Measurements from ENCODE around the gene TAAR9. TPM values are rescaled to one million over a fixed set of nuclear protein-coding genes. Genes with fewer than 3 reads are reported as not detected.
"Not testable (repeated sequence)": the region's sequence is repeated elsewhere in the genome, so short reads cannot be mapped to it uniquely, and the experiment has no call there.

The TAAR9 gene
- total and polyA plus RNA-seq, 9 donors = not detected

DNA sequence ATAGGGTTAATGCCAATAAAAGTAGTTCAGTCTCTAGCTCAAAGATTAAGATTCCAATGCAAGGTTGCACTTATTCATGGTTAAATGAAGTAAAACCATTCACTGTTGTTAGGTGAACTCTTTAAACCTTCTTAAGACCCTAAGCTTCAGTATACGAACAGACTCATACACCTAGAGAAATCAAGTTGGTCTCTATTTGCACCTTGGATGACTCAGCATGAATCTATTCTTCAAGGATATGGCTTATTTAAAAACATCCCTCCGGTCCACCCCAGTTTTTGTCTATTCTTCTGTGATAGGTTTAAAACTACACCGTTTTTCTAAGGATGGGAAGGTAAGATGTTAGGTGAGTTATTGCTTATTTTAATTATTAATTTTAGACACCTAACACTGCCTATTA is 932 bp upstream of the TAAR9 start:
- no peaks in the 10 kb centered on the region for H3K4me1 ChIP-seq (ENCODE audit: control insufficient read depth, insufficient read depth, low read length)
- H3K27me3 ChIP-seq (ENCODE audit: control insufficient read depth, insufficient read depth, low read length) = peaks cover 3% of the 10 kb centered on the region
- no peak for DNase-seq
- H3K27ac ChIP-seq (ENCODE audit: low read length) = no peak overlapping the region
- H3K4me3 ChIP-seq (ENCODE audit: low read length) = no peak overlapping the region
- no CpG with 5 or more reads among the region's 3 CpGs for WGBS (ENCODE audit: insufficient coverage)
- H3K9me3 ChIP-seq (replicated peaks; ENCODE audit: control insufficient read depth, low read depth, low read length) = no peaks in the 10 kb centered on the region
- H3K36me3 ChIP-seq (ENCODE audit: control insufficient read depth, insufficient read depth, low read length) = no peaks in the 10 kb centered on the region

- no peak overlapping the region for H3K27ac ChIP-seq (ENCODE audit: low read length)
- H3K9me3 ChIP-seq (replicated peaks; ENCODE audit: control insufficient read depth, low read depth, low read length) = no peaks in the 10 kb centered on the region
- no peak for DNase-seq
- H3K27me3 ChIP-seq (ENCODE audit: control insufficient read depth, insufficient read depth, low read length) = no peaks in the 10 kb centered on the region
- no peak overlapping the region for H3K4me3 ChIP-seq (ENCODE audit: low read length)
- H3K4me1 ChIP-seq (ENCODE audit: control insufficient read depth, insufficient read depth, low read length) = no peaks in the 10 kb centered on the region
- no peaks in the 10 kb centered on the region for H3K36me3 ChIP-seq (ENCODE audit: control insufficient read depth, insufficient read depth, low read length)
Observed at GRCh38 chr6:132544826-132545225, 6.7 kb downstream of the TAAR9 start.

DNA sequence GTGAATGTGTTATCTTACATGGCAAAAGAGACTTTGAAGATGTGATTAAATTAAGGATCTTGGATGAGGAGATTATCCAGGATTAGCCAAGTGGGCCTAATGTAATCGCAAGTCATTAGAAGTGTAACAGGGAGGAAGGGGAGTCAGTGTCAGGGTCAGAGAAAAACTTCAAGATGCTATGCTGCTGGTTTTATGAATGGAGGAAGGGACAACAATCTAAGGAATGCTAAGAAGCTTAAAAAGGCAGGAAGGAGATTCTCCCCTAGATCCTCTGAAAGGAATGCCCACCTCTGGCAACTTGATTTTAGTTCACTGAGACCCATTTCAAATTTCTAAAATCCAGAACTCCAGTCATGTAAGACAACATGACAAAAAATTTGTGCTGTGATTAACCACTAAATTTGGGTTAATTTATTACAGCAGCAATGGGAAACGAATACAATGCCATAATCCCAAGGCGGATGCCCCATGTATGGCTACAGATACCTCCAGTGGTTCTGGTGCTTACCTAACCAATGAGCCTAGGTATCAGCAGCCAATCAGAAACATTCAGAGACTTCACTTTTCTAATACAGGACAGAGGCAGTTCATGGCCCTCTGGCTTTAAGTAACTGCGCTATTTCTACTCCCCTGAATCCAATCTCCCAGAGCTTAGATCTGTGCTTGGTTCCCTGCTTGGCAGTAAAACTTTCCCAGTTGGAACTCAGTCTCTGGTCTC is 10.8 kb downstream of the TAAR9 start:
- H3K27me3 ChIP-seq (ENCODE audit: control insufficient read depth, insufficient read depth, low read length) = peaks cover 5% of the 10 kb centered on the region
- no peak for DNase-seq
- no peaks in the 10 kb centered on the region for H3K9me3 ChIP-seq (replicated peaks; ENCODE audit: control insufficient read depth, low read depth, low read length)
- WGBS (ENCODE audit: insufficient coverage) = 92% methylated on average over 2 of the region's 4 CpGs
- H3K36me3 ChIP-seq (ENCODE audit: control insufficient read depth, insufficient read depth, low read length) = no peaks in the 10 kb centered on the region
- no peak overlapping the region for H3K4me3 ChIP-seq (ENCODE audit: low read length)
- no peak overlapping the region for H3K27ac ChIP-seq (ENCODE audit: low read length)
- H3K4me1 ChIP-seq (ENCODE audit: control insufficient read depth, insufficient read depth, low read length) = no peaks in the 10 kb centered on the region

DNA sequence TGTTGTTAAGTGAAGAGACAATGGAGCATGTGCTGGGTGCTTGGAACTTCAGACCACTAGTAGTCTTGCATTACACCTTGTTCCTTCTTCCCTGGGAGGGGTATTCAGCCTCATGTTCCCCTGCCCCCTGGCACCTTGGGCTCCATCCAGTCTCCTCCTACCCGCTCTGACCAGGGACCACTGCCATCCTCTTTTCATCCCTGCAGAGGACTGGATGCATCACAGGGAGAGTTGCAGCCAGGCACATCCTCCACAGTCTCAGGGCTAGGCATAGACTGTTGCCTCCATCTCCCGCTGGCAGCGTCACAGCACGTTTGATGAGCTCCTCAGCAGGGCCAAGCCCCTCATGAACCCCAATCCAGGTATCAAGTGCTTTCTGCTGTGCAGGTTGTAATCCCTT is 13.1 kb downstream of the TAAR9 start:
- no peaks in the 10 kb centered on the region for H3K9me3 ChIP-seq (replicated peaks; ENCODE audit: control insufficient read depth, low read depth, low read length)
- 63% methylated on average over 4 of the region's 4 CpGs for WGBS (ENCODE audit: insufficient coverage)
- no peaks in the 10 kb centered on the region for H3K36me3 ChIP-seq (ENCODE audit: control insufficient read depth, insufficient read depth, low read length)
- no peaks in the 10 kb centered on the region for H3K4me1 ChIP-seq (ENCODE audit: control insufficient read depth, insufficient read depth, low read length)
- DNase-seq = no peak
- H3K27me3 ChIP-seq (ENCODE audit: control insufficient read depth, insufficient read depth, low read length) = peaks cover 5% of the 10 kb centered on the region
- H3K4me3 ChIP-seq (ENCODE audit: low read length) = no peak overlapping the region
- no peak overlapping the region for H3K27ac ChIP-seq (ENCODE audit: low read length)

GRCh38 chr6:132552372-132552771 is 14.3 kb downstream of the TAAR9 start, which contains the start of gene TAAR8:
TAAR8 (plus strand) TSS chr6:132552672; CDS start chr6:132552693, 21 bp downstream.
- no CpG with 5 or more reads among the region's 2 CpGs for WGBS (ENCODE audit: insufficient coverage)
- H3K27me3 ChIP-seq (ENCODE audit: control insufficient read depth, insufficient read depth, low read length) = peaks cover 5% of the 10 kb centered on the region

DNA sequence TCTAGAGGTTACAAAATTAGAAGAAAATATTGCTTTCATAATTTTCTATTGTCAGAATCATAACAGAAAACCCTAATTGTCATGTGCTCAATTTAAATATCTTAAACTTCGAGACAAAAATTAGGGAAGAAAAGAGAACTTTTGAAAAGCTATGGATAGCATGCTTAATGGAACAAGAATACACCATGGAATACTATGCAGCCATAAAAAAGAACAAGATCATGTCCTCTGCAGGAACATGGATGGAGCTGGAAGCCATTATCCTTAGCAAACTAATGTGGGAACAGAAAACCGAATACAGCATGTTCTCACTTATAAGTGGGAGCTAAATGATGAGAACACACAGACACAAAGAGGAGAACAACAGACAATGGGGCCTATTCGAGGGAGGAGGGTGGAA is 22.0 kb downstream of the TAAR9 start:
- H3K4me3 ChIP-seq (ENCODE audit: low read length); H3K36me3 ChIP-seq (ENCODE audit: control insufficient read depth, insufficient read depth, low read length); H3K4me1 ChIP-seq (ENCODE audit: control insufficient read depth, insufficient read depth, low read length); H3K27ac ChIP-seq (ENCODE audit: low read length); H3K9me3 ChIP-seq (replicated peaks; ENCODE audit: control insufficient read depth, low read depth, low read length); H3K27me3 ChIP-seq (ENCODE audit: control insufficient read depth, insufficient read depth, low read length); DNase-seq: not testable (repeated sequence)
- no CpG with 5 or more reads among the region's 3 CpGs for WGBS (ENCODE audit: insufficient coverage)

More at GRCh38 chr6:132552372-132552771, 14.3 kb downstream of the TAAR9 start, which contains the start of gene TAAR8:
- H3K27ac ChIP-seq (ENCODE audit: low read length) = no peak within 1 kb of the TSS
- no peaks in the 10 kb centered on the region for H3K4me1 ChIP-seq (ENCODE audit: control insufficient read depth, insufficient read depth, low read length)
- no peaks in the 10 kb centered on the region for H3K9me3 ChIP-seq (replicated peaks; ENCODE audit: control insufficient read depth, low read depth, low read length)
- no peak within 1 kb of the TSS for H3K4me3 ChIP-seq (ENCODE audit: low read length)
- H3K36me3 ChIP-seq (ENCODE audit: control insufficient read depth, insufficient read depth, low read length) = no peaks in the 10 kb centered on the region
- DNase-seq = no peak

- Histone ChIP-seq H3K27me3 (ENCODE audit: control insufficient read depth, insufficient read depth, low read length) (peaks cover 3% of the 10 kb centered on the region), H3K36me3 (ENCODE audit: control insufficient read depth, insufficient read depth, low read length) (no peaks in the 10 kb centered on the region), H3K9me3 (replicated peaks; ENCODE audit: control insufficient read depth, low read depth, low read length) (no peaks in the 10 kb centered on the region), H3K4me3 (ENCODE audit: low read length) (no peak overlapping the region), H3K27ac (ENCODE audit: low read length) (no peak overlapping the region), H3K4me1 (ENCODE audit: control insufficient read depth, insufficient read depth, low read length) (no peaks in the 10 kb centered on the region)
- DNase-seq = no peak
- no CpG with 5 or more reads among the region's 6 CpGs for WGBS (ENCODE audit: insufficient coverage)
Observed at GRCh38 chr6:132566404-132566803, 28.3 kb downstream of the TAAR9 start.

- whole genome bisulfite sequencing (ENCODE audit: insufficient coverage) = no CpG with 5 or more reads among the region's 1 CpG
- no peak for DNase-seq
- no peaks in the 10 kb centered on the region for H3K9me3 ChIP-seq (replicated peaks; ENCODE audit: control insufficient read depth, low read depth, low read length)
- H3K4me3 ChIP-seq (ENCODE audit: low read length) = no peak overlapping the region
- no peaks in the 10 kb centered on the region for H3K4me1 ChIP-seq (ENCODE audit: control insufficient read depth, insufficient read depth, low read length)
- no peak overlapping the region for H3K27ac ChIP-seq (ENCODE audit: low read length)
- peaks cover 3% of the 10 kb centered on the region for H3K27me3 ChIP-seq (ENCODE audit: control insufficient read depth, insufficient read depth, low read length)
- no peaks in the 10 kb centered on the region for H3K36me3 ChIP-seq (ENCODE audit: control insufficient read depth, insufficient read depth, low read length)
Observed at GRCh38 chr6:132567566-132567965, 29.5 kb downstream of the TAAR9 start.

GRCh38 chr6:132568611-132569010 is 30.5 kb downstream of the TAAR9 start:
- Histone ChIP-seq H3K4me3 (ENCODE audit: low read length) (no peak overlapping the region), H3K27me3 (ENCODE audit: control insufficient read depth, insufficient read depth, low read length) (peaks cover 3% of the 10 kb centered on the region), H3K36me3 (ENCODE audit: control insufficient read depth, insufficient read depth, low read length) (no peaks in the 10 kb centered on the region), H3K4me1 (ENCODE audit: control insufficient read depth, insufficient read depth, low read length) (no peaks in the 10 kb centered on the region), H3K27ac (ENCODE audit: low read length) (no peak overlapping the region), H3K9me3 (replicated peaks; ENCODE audit: control insufficient read depth, low read depth, low read length) (no peaks in the 10 kb centered on the region)
- DNase-seq = no peak
- no CpG with 5 or more reads among the region's 6 CpGs for WGBS (ENCODE audit: insufficient coverage)

- H3K27me3 ChIP-seq (ENCODE audit: control insufficient read depth, insufficient read depth, low read length) = peaks cover 3% of the 10 kb centered on the region
- no peak overlapping the region for H3K27ac ChIP-seq (ENCODE audit: low read length)
- H3K36me3 ChIP-seq (ENCODE audit: control insufficient read depth, insufficient read depth, low read length) = no peaks in the 10 kb centered on the region
- no peaks in the 10 kb centered on the region for H3K4me1 ChIP-seq (ENCODE audit: control insufficient read depth, insufficient read depth, low read length)
- WGBS (ENCODE audit: insufficient coverage) = no CpG with 5 or more reads among the region's 4 CpGs
- no peak for DNase-seq
- H3K9me3 ChIP-seq (replicated peaks; ENCODE audit: control insufficient read depth, low read depth, low read length) = no peaks in the 10 kb centered on the region
- H3K4me3 ChIP-seq (ENCODE audit: low read length) = no peak overlapping the region
Observed at GRCh38 chr6:132569170-132569569, 31.1 kb downstream of the TAAR9 start.

All from muscle of leg (tissue), 11 donors.